Stimulated activated CD8-positive, alpha-beta memory T cell treated with anti-CD3 and anti-CD28 coated beads, Interleukin-12 subunit alpha, Interleukin-12 subunit beta, amount 100 ng/mL, for 1 hour (primary cell): Measurements from ENCODE around the gene SCYGR7.

Experiments used
- DNase-seq: peaks from one replicate; pipeline ENCODE4 v3.0.0-alpha.2; 2020; ENCODE audit warnings: low read depth

Gene SCYGR7

DNA sequence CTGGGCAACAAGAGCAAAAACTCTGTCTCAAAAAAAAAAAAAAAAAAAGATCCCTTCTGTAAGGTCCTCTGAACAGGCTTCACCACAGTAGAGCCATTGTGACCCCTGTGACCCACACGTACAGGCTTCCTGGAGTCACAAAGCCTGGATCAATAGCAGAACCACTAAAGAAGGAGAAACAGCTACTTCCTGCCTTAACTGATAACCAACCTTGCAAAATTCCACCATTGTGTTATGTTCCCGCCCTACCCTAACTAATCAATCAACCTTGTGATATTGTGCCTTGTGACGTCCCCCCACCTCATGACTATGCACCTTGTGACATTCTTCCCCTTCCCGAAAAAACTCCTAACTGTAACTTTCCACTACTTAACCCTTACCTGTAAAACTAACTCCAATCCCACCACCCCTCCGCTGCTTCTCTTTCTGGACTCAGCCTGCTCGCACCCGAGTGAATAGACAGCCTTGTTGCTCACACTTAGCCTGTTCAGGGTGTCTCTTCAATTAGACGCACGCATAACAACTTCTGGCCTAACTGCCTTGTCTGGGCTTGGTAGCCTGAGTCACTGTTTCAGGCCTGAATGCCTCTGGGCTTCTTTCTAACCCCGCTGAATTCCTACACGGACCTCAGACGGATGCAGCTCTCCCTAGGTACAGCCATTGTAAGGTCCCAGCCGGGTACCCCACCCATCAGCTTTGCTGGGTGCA, 31.4 kb downstream of the SCYGR7 start:
- DNase-seq = no peak

DNA sequence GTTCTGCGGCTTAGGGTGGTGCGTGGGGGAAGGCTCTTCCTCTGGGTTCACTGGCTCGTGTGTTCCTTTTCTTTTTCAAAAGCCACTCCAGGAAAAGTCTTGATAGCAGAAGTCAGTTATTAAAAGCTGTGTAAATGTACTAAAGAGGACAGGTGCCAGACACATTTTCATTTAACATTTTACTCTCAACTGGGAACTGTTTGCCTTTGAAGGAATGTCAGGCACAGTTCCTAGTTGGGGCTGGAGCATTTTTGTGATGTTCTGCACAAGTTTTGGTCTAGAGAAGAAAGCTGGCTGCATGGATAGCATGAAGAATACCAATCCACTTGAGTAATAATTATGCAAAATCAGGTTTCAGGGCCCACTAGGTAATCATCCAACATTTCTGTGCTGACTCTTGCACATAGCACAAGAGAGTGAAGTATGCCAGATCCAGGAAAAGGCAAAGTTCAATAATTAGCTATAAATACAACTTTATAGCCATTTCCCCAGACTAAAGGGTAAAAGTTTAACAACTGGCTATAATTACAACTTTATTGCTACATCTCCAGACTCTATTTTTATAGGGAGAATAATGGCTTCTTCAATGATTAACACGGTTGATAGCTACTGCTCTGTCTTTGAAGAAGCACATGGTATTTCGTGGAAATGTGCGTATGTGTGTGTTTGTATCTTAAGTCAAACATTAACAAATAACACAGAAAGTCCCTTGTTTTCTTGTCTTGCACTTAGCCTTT, 33.8 kb downstream of the SCYGR7 start:
- no peak for DNase-seq

DNA sequence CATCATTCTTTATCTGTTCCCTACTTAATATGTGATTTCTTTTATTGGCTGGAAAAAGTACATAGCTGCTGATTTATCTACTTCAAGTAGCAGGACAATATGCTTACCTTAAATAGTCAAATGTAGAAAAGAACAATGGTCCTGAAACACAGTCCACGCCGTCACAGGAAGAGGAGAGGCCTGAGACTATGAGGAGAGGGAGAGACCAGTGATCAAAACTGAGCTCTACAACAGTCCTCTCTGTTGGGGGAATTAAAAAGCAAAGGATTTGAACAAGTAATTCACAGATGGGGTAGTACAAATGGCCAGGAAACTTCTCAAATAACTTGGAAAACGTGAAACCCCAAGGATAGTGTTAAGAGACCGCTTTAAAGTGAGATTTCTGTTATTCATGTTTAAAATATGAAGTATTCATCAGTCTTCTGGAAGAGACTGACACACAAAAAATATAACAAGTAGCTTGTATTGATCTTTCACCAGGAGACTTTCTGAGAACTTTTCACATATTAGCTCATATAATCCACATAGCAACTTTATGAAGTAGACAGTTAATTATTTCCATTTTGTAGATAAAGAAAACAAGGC, 37.7 kb downstream of the SCYGR7 start:
- DNase-seq = no peak

DNA sequence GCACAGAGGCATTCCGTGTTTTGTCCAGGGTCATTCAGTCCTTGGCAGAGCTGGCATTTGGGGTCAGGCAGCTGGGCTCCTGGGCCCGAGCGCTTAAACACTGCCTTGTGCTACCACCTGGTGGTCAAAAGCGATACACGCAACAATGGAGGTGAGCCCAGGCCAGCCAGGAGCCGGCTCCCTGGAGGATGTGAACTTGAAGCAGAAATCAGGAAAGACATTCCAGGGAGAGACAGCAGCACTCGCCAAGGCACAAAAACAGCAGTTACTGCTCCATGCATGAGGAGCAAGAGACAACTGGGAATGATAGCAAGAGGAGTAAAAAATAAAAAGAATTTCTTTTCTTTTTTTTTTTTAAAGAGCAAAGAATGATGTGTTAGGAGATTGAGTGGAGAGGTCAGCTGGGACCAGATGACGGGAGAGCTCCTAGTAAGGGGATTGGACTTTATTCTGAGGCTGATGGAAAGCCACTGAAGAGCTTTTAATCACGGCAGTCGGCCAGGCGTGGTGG, 38.3 kb downstream of the SCYGR7 start:
- DNase-seq = peak; percentile 28

DNA sequence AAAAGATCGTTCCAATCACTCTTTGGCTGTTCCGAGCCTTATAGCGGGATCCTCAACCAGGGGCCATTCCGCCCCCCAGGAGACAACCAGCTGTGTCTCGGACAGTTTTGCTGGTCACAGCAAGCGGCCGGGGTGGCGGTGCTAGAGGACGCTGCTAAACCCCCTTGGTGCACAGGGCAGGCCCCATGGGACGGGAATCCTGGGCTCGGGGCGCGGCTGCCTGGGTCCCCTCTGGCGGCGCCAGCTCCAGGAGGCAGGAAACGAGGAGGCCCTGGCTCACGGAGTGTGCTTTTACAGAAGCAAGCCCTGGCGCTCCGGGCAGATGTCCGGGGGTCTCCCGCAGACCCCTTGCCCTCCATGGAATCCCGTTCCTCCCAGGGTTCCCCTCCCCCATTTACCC, 39.7 kb downstream of the SCYGR7 start:
- DNase-seq = no peak

DNA sequence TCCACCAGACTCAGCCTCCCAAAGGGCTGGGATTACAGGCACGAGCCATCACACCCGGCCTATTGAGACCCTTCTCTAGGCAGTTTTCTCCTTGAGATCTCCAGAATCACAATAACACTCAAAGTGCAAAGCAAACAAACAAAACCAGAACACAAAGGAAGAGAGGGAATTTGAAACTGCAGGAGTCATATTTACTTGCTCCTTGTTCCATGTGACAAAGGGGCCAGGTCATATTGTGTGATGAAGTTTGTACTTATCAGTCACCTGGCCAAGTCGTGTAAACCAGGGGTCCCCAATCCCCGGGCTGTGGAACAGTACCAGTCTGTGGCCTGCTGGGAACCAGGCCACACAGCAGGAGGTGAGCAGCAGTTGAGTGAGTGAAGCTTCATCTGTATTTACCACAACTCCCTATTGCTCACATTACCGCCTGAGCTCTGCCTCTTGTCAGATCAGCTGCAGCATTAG, 44.1 kb downstream of the SCYGR7 start:
- DNase-seq = no peak

DNA sequence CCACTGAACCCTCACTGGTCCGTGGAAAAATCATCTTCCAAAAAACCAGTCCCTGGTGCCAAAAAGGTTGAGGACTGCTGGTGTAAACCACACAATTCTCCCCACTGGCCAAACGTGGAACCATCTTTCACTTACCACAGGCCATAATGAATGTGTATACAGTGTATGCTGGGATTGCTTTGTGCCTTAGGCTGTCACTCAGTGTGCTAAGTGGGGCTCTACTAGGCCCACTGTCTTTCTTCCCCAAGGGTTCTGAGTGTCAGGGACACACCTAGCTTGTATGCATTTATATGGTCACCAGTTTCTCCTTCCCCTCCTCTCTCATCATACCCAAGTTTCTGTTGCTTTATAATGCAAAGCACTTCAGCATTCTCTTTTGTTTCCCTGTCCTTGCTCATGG, 44.8 kb downstream of the SCYGR7 start:
- no peak for DNase-seq

DNA sequence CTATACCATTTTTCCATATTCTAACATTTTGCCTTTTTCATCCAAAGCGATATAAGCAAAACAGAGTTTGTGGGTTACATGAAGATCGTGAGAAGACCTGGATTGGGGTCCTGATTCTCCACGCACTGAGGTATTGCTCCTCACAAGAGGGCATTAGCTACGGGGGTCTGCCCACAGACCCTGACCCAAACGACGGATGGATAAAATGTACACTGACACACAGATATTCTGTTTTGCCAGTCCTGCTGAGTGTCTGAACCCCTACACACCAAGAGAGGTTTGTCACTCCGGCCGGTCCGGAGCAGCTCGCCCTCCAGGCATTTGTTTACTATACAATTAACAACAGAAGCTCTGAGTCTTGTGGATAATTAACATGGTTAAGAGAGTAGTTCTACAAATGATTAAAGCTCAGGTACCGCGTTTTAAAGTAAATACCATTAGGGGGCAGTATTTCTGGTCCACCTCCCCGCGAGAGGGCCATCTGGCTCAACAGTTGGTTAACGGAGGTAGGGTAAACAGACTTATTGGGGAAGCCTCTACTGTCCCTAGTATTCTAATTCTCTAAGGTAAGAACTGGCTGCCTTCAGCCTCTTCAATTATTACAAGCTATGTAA, 46.0 kb downstream of the SCYGR7 start:
- DNase-seq = no peak

DNA sequence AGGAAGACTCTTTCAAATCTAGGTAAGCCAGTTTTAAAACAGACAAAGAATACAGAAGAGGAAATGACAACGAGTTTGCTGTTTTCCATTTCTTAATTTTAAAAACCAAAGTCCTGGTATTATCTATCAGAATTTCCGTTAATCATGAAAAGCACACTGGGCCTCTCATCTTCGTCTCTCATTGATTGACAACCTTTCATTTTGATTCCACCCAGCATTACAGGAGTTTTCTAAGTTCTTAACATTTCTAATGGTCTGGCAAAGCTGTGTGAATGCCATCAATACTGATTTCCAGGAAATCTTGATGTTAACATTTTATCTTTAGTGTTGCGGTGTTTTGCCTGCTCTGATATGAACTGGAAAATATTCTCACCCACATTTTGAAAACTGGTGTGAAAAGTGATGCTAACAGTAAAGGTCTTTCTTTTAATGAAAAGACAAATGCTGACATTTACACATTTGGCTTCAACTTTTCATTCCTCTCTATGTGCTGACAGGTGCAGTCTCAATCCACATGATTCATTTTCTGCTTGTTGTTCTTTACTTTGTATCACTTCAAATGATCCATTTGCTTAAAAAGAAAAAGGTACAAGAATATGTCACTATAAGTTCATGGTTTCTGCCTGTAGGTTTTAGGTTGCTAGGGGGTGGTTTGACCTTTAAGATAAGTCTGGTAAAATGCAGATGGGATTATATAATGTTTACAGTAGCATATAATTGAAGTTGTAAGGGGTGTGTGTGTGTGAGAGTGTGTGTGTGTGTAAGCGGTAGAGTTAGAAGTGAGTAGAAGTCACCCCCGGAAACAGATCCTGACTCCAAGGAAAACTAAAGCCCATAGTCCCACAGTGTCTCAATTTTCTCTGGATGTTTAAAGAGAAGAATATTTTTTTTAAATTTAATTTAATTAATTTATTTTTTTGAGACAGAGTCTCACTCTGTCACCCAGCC, 47.0 kb downstream of the SCYGR7 start:
- DNase-seq = no peak
